Mucosa of descending colon (tissue), 3 donors: ENCODE measurements around the gene MRM3. TPM values are rescaled to one million over a fixed set of nuclear protein-coding genes. Genes with fewer than 3 reads are reported as not detected.
"Not testable (repeated sequence)": the region's sequence is repeated elsewhere in the genome, so short reads cannot be mapped to it uniquely, and the experiment has no call there.

Experiments used
- ATAC-seq: fragments of 200-7000 bp; cut with Tn5 transposase; one replicate; pipeline ENCODE4 v1.9.1; 2020; ENCODE audit warnings: mild to moderate bottlenecking, moderate library complexity
- DNase-seq, 3 donors: peaks; one replicate each; pipeline ENCODE4 v3.0.0-alpha.2; 2020
- H3K36me3 ChIP-seq: fragments of 200-600 bp; one replicate; pipeline ENCODE4 v1.8.0; 2021; ENCODE audit warnings: low read depth, mild to moderate bottlenecking
- H3K4me1 ChIP-seq: fragments of 200-600 bp; one replicate; pipeline ENCODE4 v1.8.0; 2021; ENCODE audit warnings: low read depth, mild to moderate bottlenecking
- H3K4me3 ChIP-seq: fragments of 200-600 bp; one replicate; pipeline ENCODE4 v1.8.0; 2021; ENCODE audit warnings: mild to moderate bottlenecking
- H3K9me3 ChIP-seq: fragments of 200-600 bp; one replicate; pipeline ENCODE4 v1.8.0; 2021; ENCODE audit warnings: mild to moderate bottlenecking
- intact Hi-C, 2 donors: fragments of 100-400 bp; cut with DNase I in 1 of 2; cut with micrococcal nuclease in 1 of 2; formaldehyde crosslinking; loops; one replicate each; pipeline versions ENCODE4 v1.11.0 to v1.11.1; 2022; cut with DNase I, micrococcal nuclease
- total RNA-seq, 3 donors: library from RNA; stranded (reverse); fragmentation: NEBNext Ultra II Directional in 2 of 3; extraction: Animal tissue kit (Norgen Biotek cat#: 25700) in 2 of 3; gene quantifications; one replicate each; pipeline versions ENCODE4 v1.2.1 to v1.2.4, GENCODE V29; 2021 to 2023
- TF ChIP-seq, protein P1 (sequence below): fragments of 200-600 bp; IDR thresholded peaks from one replicate; pipeline ENCODE4 v1.8.0; 2022; ENCODE audit warnings: antibody characterized with exemption, mild to moderate bottlenecking
- donor health status: DM: no; HTN: no; CAD: no; lungs with moderate emphysema.
- donor health status: DM: no; HTN: no; CAD: no.
- donor health status: DM: no; HTN: yes; CAD: no.

Gene MRM3
- total RNA-seq, 3 donors from 2014 or later: 12.2 to 14.8 (median 12.4) TPM

GRCh38 chr17:784143-784542, 2.0 kb downstream of the MRM3 start:
- ATAC-seq (no peak), DNase-seq (no peak)
- TF ChIP-seq, protein P1, sequence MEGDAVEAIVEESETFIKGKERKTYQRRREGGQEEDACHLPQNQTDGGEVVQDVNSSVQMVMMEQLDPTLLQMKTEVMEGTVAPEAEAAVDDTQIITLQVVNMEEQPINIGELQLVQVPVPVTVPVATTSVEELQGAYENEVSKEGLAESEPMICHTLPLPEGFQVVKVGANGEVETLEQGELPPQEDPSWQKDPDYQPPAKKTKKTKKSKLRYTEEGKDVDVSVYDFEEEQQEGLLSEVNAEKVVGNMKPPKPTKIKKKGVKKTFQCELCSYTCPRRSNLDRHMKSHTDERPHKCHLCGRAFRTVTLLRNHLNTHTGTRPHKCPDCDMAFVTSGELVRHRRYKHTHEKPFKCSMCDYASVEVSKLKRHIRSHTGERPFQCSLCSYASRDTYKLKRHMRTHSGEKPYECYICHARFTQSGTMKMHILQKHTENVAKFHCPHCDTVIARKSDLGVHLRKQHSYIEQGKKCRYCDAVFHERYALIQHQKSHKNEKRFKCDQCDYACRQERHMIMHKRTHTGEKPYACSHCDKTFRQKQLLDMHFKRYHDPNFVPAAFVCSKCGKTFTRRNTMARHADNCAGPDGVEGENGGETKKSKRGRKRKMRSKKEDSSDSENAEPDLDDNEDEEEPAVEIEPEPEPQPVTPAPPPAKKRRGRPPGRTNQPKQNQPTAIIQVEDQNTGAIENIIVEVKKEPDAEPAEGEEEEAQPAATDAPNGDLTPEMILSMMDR: no peak
- intact Hi-C loops: no loop called here
- Histone ChIP-seq H3K4me1 (peaks cover 13% of the 10 kb centered on the region), H3K36me3 (no peaks in the 10 kb centered on the region), H3K4me3 (no peak overlapping the region), H3K9me3 (no peaks in the 10 kb centered on the region)

- H3K4me1 ChIP-seq: peaks cover 12% of the 10 kb centered on the region
Measured at GRCh38 chr17:785901-786300, 3.7 kb downstream of the MRM3 start.

DNA sequence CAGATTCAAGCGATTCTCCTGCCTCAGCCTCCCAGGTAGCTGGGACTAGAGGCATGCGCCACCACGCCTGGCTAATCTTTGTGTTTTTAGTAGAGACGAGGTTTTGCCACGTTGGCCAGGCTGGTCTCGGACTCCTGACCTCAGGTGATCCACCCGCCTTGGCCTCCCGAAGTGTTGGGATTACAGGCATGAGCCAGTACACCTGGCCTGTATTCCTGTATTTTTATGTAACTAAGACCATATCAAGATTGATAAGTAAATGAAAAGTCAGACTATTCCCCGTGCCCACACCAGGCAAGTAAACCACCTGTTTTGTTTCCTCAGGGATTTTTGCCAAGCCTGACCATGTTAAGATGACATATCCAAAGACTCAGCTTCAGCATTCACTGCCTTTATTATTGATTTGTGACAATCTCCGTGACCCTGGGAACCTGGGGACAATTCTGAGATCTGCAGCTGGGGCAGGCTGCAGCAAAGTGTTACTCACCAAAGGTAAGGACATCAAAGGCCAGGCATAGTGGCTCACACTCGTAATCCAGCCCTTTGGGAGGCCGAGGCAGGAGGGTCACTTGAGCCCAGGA, 5.6 kb downstream of the MRM3 start:
- TF ChIP-seq, protein P1: no peak
- Histone ChIP-seq H3K4me3 (no peak overlapping the region), H3K9me3 (no peaks in the 10 kb centered on the region), H3K36me3 (peaks cover 5% of the 10 kb centered on the region), H3K4me1 (peaks cover 6% of the 10 kb centered on the region)
- DNase-seq (no peak), ATAC-seq (no peak)
- intact Hi-C loops: no loop called here

More at GRCh38 chr17:785901-786300, 3.7 kb downstream of the MRM3 start:
- H3K4me3 ChIP-seq, ATAC-seq, DNase-seq, H3K36me3 ChIP-seq, H3K9me3 ChIP-seq, intact Hi-C loops: not testable (repeated sequence)

- H3K4me3 ChIP-seq: no peak overlapping the region
- intact Hi-C loops: no loop called here
- no peaks in the 10 kb centered on the region for H3K4me1 ChIP-seq
- no peaks in the 10 kb centered on the region for H3K9me3 ChIP-seq
- ATAC-seq: no peak
- peaks cover 5% of the 10 kb centered on the region for H3K36me3 ChIP-seq
- TF ChIP-seq, protein P1: no peak
- no peak for DNase-seq
Measured at GRCh38 chr17:788551-788950, 6.4 kb downstream of the MRM3 start.

GRCh38 chr17:789160-789840, 7.1 kb downstream of the MRM3 start:
- ATAC-seq: no peak
- H3K4me1 ChIP-seq: no peaks in the 10 kb centered on the region
- H3K36me3 ChIP-seq: peaks cover 5% of the 10 kb centered on the region
- DNase-seq: no peak
- intact Hi-C loops: no loop called here
- TF ChIP-seq, protein P1: no peak
- no peaks in the 10 kb centered on the region for H3K9me3 ChIP-seq
- H3K4me3 ChIP-seq: no peak overlapping the region

GRCh38 chr17:789931-790873, 8.0 kb downstream of the MRM3 start:
- ATAC-seq: not testable (repeated sequence)

DNA sequence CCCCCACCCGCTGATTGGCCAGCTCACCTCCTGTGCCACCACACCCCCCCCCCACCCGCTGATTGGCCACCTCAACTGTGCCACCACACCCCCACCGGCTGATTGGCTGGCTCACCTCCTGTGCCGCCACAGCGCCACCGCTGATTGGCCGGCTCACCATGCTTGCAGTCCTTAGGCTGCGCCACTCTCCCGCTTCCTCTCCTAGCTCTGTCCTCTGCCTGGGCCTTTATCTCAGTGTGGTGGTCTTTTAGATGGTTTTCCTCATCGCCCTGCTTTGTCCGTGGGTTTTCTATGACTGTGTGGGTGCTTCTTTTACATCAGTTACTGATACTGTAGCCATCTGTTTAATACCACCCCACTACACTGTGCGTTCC, 8.7 kb downstream of the MRM3 start:
- H3K36me3 ChIP-seq, H3K4me1 ChIP-seq, DNase-seq, H3K9me3 ChIP-seq, H3K4me3 ChIP-seq, ATAC-seq: not testable (repeated sequence)
- intact Hi-C loops: loop anchor here in 1 of 2 donors (10.0 kb wide), 1 partner anchor 194 kb away; no protein-coding TSS in a partner anchor

More at GRCh38 chr17:789931-790873, 8.0 kb downstream of the MRM3 start:
- intact Hi-C loops: loop anchor here in 1 of 2 donors (10.0 kb wide), 1 partner anchor 195 kb away; no protein-coding TSS in a partner anchor
- DNase-seq, H3K36me3 ChIP-seq, H3K4me1 ChIP-seq, H3K9me3 ChIP-seq, H3K4me3 ChIP-seq: not testable (repeated sequence)
